Measurements from ENCODE around the gene KRT82. TPM values are rescaled to one million over a fixed set of nuclear protein-coding genes. Genes with fewer than 3 reads are reported as not detected.
"Not testable (repeated sequence)": the region's sequence is repeated elsewhere in the genome, so short reads cannot be mapped to it uniquely, and the experiment has no call there.

The KRT82 gene
- total and polyA plus RNA-seq, 2 experiments from 2014 or later: not detected

DNA sequence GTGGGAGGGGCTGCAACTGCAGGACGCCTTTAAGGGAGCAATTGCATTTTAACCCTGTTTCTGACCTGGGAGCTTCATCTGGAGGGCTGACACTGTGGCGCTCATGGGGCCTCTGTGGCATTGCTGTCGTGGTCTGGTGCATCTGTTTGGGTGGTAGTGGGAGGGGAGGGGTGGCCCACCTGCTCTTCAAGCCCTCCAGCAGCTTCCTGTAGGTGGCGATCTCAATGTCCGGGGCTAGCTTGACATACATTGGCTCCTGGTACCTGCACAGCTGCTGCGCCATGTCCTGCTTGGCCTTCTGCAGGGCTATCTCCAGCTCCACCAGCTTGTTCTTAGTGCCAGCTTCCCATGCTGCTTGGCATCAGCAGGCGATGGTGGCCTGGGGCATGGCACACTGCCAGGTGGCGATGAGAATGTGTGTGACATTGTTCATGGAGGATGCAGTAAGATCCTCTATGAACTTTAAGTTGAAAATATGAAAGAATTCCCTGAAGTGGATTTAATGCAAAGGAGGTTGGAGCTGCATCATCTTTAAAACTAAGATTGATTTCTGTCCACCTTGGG is 7.7 kb upstream of the KRT82 start:
- TF ChIP-seq CTCF (IDR thresholded peaks at IDR 0.05; ENCODE audit: low read depth, low read length): no peak
- DNase-seq (ENCODE audit: low read depth in 1 of 2, low spot score in 1 of 2): no peak
- no peak overlapping the region for H3K4me3 ChIP-seq
- no peaks in the 10 kb centered on the region for H3K36me3 ChIP-seq
- no peak overlapping the region for H3K27ac ChIP-seq
- H3K9me3 ChIP-seq (ENCODE audit: low read depth): no peaks in the 10 kb centered on the region
- peaks cover 18% of the 10 kb centered on the region for H3K27me3 ChIP-seq
- no peaks in the 10 kb centered on the region for H3K4me1 ChIP-seq (ENCODE audit: low read depth)

DNA sequence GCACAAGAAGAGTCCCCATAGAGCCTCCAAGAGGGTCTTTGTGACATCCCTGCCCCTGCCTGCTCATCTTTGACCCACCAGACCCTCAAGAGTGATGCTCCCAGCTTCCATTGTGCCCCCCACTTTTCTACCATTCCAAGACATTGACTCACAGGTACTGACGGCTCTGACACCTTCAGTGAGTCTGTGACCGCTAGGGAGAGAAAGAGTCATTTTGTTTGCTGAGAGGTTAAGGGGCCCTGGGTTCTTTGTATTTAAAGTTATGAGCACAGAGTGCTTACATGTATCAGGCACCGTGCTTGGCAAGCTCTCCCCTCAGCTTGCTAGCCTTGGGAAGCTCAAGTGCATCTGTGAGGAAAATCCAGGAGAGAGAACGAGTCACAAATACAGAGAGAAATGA is 7.1 kb upstream of the KRT82 start:
- Histone ChIP-seq H3K9me3 (ENCODE audit: low read depth) (no peaks in the 10 kb centered on the region), H3K27ac (no peak overlapping the region), H3K4me1 (ENCODE audit: low read depth) (no peaks in the 10 kb centered on the region), H3K27me3 (peaks cover 16% of the 10 kb centered on the region), H3K36me3 (no peaks in the 10 kb centered on the region), H3K4me3 (no peak overlapping the region)
- no peak for TF ChIP-seq CTCF (IDR thresholded peaks at IDR 0.05; ENCODE audit: low read depth, low read length)
- no peak for DNase-seq (ENCODE audit: low read depth in 1 of 2, low spot score in 1 of 2)

DNA sequence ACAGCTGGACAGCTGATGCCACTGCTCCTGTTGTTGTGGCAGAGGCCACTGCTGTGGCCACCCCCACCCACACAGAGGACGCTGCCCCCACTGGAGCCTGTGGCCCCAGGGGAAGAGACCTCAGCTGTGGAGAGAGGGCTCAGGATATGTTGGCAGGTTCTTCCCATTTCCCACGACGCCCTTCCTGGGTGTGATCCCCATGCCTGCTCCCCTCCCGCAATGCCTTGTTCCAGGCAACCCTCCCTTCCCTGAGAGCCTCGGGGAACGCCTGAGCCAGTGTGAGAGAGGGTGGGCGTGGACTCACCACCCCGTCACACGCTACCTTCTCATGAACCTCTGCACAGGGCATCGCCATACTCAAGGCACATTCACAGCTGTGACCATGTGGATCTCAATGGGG is 5.7 kb upstream of the KRT82 start:
- no peak for TF ChIP-seq CTCF (IDR thresholded peaks at IDR 0.05; ENCODE audit: low read depth, low read length)
- Histone ChIP-seq H3K9me3 (ENCODE audit: low read depth) (no peaks in the 10 kb centered on the region), H3K4me3 (no peak overlapping the region), H3K4me1 (ENCODE audit: low read depth) (no peaks in the 10 kb centered on the region), H3K36me3 (no peaks in the 10 kb centered on the region), H3K27me3 (peaks cover 16% of the 10 kb centered on the region), H3K27ac (no peak overlapping the region)
- DNase-seq (ENCODE audit: low read depth in 1 of 2, low spot score in 1 of 2): no peak

- H3K4me3 ChIP-seq; DNase-seq (ENCODE audit: low read depth in 1 of 2, low spot score in 1 of 2); H3K9me3 ChIP-seq (ENCODE audit: low read depth); H3K36me3 ChIP-seq; H3K4me1 ChIP-seq (ENCODE audit: low read depth); H3K27ac ChIP-seq: not testable (repeated sequence)
- H3K27me3 ChIP-seq: peaks cover 19% of the 10 kb centered on the region
These were observed 4.6 kb upstream of the KRT82 start for GRCh38 chr12:52410589-52411248.

DNA sequence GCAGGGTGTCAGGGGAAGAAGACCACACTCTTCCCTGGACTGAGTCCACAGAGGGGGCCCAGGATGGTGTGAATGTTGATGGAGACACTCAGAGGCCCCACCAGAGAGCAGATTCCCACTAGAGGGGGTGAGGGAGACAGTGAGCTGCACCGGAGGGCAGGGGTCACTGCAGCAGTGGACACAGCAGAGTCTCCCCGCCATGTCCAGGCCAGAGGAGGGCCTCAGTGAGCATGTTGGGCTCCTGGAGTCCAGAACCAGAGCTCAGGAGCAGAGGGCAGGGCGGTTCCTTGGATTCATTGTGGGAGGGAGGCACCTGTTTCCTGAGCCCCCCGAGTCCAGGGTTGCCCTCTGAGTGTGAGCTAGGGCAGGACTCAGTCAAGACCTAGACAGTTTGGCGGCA is 1.8 kb upstream of the KRT82 start:
- H3K9me3 ChIP-seq (ENCODE audit: low read depth): no peaks in the 10 kb centered on the region
- no peaks in the 10 kb centered on the region for H3K4me1 ChIP-seq (ENCODE audit: low read depth)
- no peak overlapping the region for H3K4me3 ChIP-seq
- H3K36me3 ChIP-seq: no peaks in the 10 kb centered on the region
- no peak for DNase-seq (ENCODE audit: low read depth in 1 of 2, low spot score in 1 of 2)
- H3K27ac ChIP-seq: no peak overlapping the region
- H3K27me3 ChIP-seq: peaks cover 15% of the 10 kb centered on the region
- TF ChIP-seq CTCF (IDR thresholded peaks at IDR 0.05; ENCODE audit: low read depth, low read length): no peak

DNA sequence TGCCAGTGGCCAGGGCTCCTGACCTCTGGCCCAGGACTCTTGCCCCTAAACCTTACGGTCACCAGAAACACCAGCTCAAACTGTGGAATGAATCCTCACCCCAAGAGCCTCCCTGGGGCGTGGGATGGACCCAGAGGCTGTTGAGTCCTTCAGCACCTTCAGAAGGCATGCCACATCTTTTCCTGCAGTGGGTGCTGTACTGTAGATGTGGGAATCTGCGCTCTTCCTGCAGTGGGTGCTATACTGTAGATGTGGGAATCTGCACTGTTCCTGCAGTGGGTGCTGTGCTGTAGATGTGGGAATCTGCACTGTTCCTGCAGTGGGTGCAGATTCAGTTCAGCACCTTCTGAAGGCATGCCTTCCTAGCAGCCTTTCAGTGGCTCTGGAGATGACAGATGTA is 1.2 kb downstream of the KRT82 start:
- Histone ChIP-seq H3K4me1 (ENCODE audit: low read depth) (no peaks in the 10 kb centered on the region), H3K36me3 (no peaks in the 10 kb centered on the region), H3K27me3 (peaks cover 13% of the 10 kb centered on the region), H3K4me3 (no peak overlapping the region), H3K27ac (no peak overlapping the region), H3K9me3 (ENCODE audit: low read depth) (no peaks in the 10 kb centered on the region)
- DNase-seq (ENCODE audit: low read depth in 1 of 2, low spot score in 1 of 2): no peak
- TF ChIP-seq CTCF (IDR thresholded peaks at IDR 0.05; ENCODE audit: low read depth, low read length): no peak
